Liver (tissue), 9 donors: ENCODE results near the gene CDK16. TPM values are rescaled to one million over a fixed set of nuclear protein-coding genes. Genes with fewer than 3 reads are reported as not detected.

ENCODE experiments used
- DNase-seq: peaks from one replicate; pipeline ENCODE4 v3.0.0-alpha.2; 2017; ENCODE audit warnings: low spot score
- H3K27ac ChIP-seq, 2 donors: one replicate each; pipeline ENCODE4 v1.7.0; 2013; ENCODE audit warnings: inconsistent platforms in 2 of 2, low read length in 2 of 2, control low read depth in 1 of 2, low read depth in 1 of 2, mild to moderate bottlenecking in 1 of 2
- H3K27me3 ChIP-seq, 4 donors: one replicate each; pipeline versions ENCODE4 v1.6.1 to v1.7.0; 2013; ENCODE audit warnings: low read length in 3 of 4, inconsistent platforms in 1 of 4, mild to moderate bottlenecking in 1 of 4, moderate library complexity in 1 of 4; ENCODE audit not compliant: control insufficient read depth in 4 of 4, insufficient read depth in 4 of 4
- H3K36me3 ChIP-seq, 4 donors: one replicate each; pipeline versions ENCODE4 v1.6.1 to v1.7.0; 2013; ENCODE audit warnings: low read length in 3 of 4, mild to moderate bottlenecking in 3 of 4, low read depth in 1 of 4, moderate library complexity in 1 of 4; ENCODE audit not compliant: control insufficient read depth in 4 of 4, insufficient read depth in 3 of 4
- H3K4me1 ChIP-seq, 4 donors: one replicate each; pipeline versions ENCODE4 v1.6.1 to v1.7.0; 2013; ENCODE audit warnings: low read length in 3 of 4, mild to moderate bottlenecking in 3 of 4, moderate library complexity in 1 of 4; ENCODE audit not compliant: control insufficient read depth in 4 of 4, insufficient read depth in 4 of 4
- H3K4me3 ChIP-seq, 3 donors: one replicate each; pipeline versions ENCODE4 v1.6.1 to v1.7.0; 2013; ENCODE audit warnings: low read length in 3 of 3, control low read depth in 1 of 3, low read depth in 1 of 3, mild to moderate bottlenecking in 1 of 3
- H3K9ac ChIP-seq, 2 donors: one replicate each; pipeline ENCODE4 v1.7.0; 2013; ENCODE audit warnings: low read length in 2 of 2, mild to moderate bottlenecking in 2 of 2, moderate library complexity in 2 of 2, control low read depth in 1 of 2, low read depth in 1 of 2
- H3K9me3 ChIP-seq, 4 donors: one replicate each; pipeline versions ENCODE4 v1.6.1 to v1.7.0; 2013; ENCODE audit warnings: low read length in 3 of 4; ENCODE audit not compliant: control insufficient read depth in 4 of 4
- FOXA1 ChIP-seq: IDR thresholded peaks from 2 replicates; pipeline ENCODE4 v1.6.1; 2016; ENCODE audit warnings: antibody characterized with exemption
- FOXA2 ChIP-seq: IDR thresholded peaks from 2 replicates; pipeline ENCODE4 v1.6.1; 2016; ENCODE audit warnings: antibody characterized with exemption
- GABPA ChIP-seq, 2 donors: IDR thresholded peaks in 1 of 2; conservative IDR thresholded peaks in 1 of 2; 2 replicates each; pipeline ENCODE4 v1.6.1; 2016; ENCODE audit warnings: antibody characterized with exemption in 2 of 2, mild to moderate bottlenecking in 1 of 2, moderate library complexity in 1 of 2
- HNF4G ChIP-seq: IDR thresholded peaks from 2 replicates; pipeline ENCODE4 v1.6.1; 2016; ENCODE audit warnings: antibody characterized with exemption
- JUND ChIP-seq, 2 donors: IDR thresholded peaks; 2 replicates each; pipeline ENCODE4 v1.6.1; 2016; ENCODE audit warnings: antibody characterized with exemption in 2 of 2
- NR2F2 ChIP-seq: IDR thresholded peaks from 2 replicates; pipeline ENCODE4 v1.6.1; 2016; ENCODE audit warnings: antibody characterized with exemption
- RAD21 ChIP-seq, 2 donors: IDR thresholded peaks; 2 replicates each; pipeline ENCODE4 v1.6.1; 2016; ENCODE audit warnings: antibody characterized with exemption in 2 of 2, mild to moderate bottlenecking in 2 of 2
- RXRA ChIP-seq, 2 donors: IDR thresholded peaks; 2 replicates each; pipeline ENCODE4 v1.6.1; 2017 to 2018; ENCODE audit warnings: antibody characterized with exemption in 2 of 2, mild to moderate bottlenecking in 1 of 2
- SP1 ChIP-seq: IDR thresholded peaks from 2 replicates; pipeline ENCODE4 v1.6.1; 2018; ENCODE audit warnings: antibody characterized with exemption, mild to moderate bottlenecking
- TAF1 ChIP-seq: conservative IDR thresholded peaks from 2 replicates; pipeline ENCODE4 v1.6.1; 2016; ENCODE audit warnings: antibody characterized with exemption, mild to moderate bottlenecking
- YY1 ChIP-seq: IDR thresholded peaks from 2 replicates; pipeline ENCODE4 v1.6.1; 2016; ENCODE audit warnings: antibody characterized with exemption, mild to moderate bottlenecking
- WGBS: extraction: QIAGEN DNeasy Blood & Tissue Kit; methylation state at CpG from one replicate; pipeline ENCODE4 v1.1.7; 2013; 5-methylcytosine and 5-hydroxymethylcytosine counted together
- polyA plus RNA-seq, 2 donors: library from polyadenylated mRNA; stranded (reverse) in 1 of 2; unstranded in 1 of 2; fragments of 200-250 nt in 1 of 2; fragments of >200 nt in 1 of 2; fragmentation: Nextera tagmentation in 1 of 2; extraction: Ambion mirVana in 1 of 2; gene quantifications; one replicate each; pipeline versions ENCODE4 v1.2.1 to v1.2.3, GENCODE V29; 2013 to 2015
- total RNA-seq, 2 donors: library from RNA; depleted of rRNA; stranded (reverse); fragments of >200 nt; gene quantifications; one replicate each; pipeline ENCODE4 v1.2.3, GENCODE V29; 2014
- TF ChIP-seq, protein P1 (sequence below): IDR thresholded peaks from 2 replicates; pipeline ENCODE4 v1.6.1; 2016; ENCODE audit warnings: antibody characterized with exemption
- TF ChIP-seq, protein P2 (sequence below): IDR thresholded peaks from 2 replicates; pipeline ENCODE4 v1.6.1; 2016; ENCODE audit warnings: antibody characterized with exemption, mild to moderate bottlenecking
- TF ChIP-seq, protein P3 (sequence below): fragments of 150-350 bp; IDR thresholded peaks from 2 replicates; pipeline ENCODE4 v1.5.1; 2017; ENCODE audit warnings: improper control_type of control experiment, low read depth, low read length; ENCODE audit not compliant: missing input control
- donor health status: healthy.
- donor health status: healthy.
- donor health status: healthy.
- donor health status: healthy.
- donor health status: healthy.

Gene CDK16
- total and polyA plus RNA-seq, 4 donors = 10.8 to 31.1 (median 19.9) TPM

DNA sequence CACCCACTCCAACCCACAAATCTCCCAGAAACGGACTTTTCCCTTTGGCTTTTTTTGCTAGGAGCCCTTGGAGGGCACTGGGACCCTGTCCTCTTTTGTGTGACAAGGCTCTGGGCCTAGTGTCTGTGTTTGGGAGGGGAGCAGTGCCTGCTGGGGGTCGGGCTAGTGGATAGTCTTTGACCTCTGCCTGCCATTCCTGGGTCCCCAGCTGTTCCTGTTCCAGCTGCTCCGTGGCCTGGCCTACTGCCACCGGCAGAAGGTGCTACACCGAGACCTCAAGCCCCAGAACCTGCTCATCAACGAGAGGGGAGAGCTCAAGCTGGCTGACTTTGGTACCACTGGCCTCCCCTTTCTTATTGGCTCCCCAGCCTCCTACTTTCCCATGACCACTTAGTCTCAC is 7.6 kb downstream of the CDK16 start:
- Histone ChIP-seq H3K9me3 (no peaks in the 10 kb centered on the region), H3K4me1 (peaks cover 0 to 6% (median 0%) of the 10 kb centered on the region in 4 donors), H3K4me3 (no peak overlapping the region), H3K27ac (no peak overlapping the region), H3K36me3 (peaks cover 11 to 60% (median 29%) of the 10 kb centered on the region in 4 donors), H3K27me3 (no peaks in the 10 kb centered on the region), H3K9ac (no peak overlapping the region)
- no peak for TF ChIP-seq JUND (IDR thresholded peaks at IDR 0.05)
- TF ChIP-seq RAD21 (IDR thresholded peaks at IDR 0.05) = no peak
- TF ChIP-seq, protein P1, sequence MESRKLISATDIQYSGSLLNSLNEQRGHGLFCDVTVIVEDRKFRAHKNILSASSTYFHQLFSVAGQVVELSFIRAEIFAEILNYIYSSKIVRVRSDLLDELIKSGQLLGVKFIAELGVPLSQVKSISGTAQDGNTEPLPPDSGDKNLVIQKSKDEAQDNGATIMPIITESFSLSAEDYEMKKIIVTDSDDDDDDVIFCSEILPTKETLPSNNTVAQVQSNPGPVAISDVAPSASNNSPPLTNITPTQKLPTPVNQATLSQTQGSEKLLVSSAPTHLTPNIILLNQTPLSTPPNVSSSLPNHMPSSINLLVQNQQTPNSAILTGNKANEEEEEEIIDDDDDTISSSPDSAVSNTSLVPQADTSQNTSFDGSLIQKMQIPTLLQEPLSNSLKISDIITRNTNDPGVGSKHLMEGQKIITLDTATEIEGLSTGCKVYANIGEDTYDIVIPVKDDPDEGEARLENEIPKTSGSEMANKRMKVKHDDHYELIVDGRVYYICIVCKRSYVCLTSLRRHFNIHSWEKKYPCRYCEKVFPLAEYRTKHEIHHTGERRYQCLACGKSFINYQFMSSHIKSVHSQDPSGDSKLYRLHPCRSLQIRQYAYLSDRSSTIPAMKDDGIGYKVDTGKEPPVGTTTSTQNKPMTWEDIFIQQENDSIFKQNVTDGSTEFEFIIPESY = no peak
- no peak for TF ChIP-seq TAF1
- TF ChIP-seq, protein P2, sequence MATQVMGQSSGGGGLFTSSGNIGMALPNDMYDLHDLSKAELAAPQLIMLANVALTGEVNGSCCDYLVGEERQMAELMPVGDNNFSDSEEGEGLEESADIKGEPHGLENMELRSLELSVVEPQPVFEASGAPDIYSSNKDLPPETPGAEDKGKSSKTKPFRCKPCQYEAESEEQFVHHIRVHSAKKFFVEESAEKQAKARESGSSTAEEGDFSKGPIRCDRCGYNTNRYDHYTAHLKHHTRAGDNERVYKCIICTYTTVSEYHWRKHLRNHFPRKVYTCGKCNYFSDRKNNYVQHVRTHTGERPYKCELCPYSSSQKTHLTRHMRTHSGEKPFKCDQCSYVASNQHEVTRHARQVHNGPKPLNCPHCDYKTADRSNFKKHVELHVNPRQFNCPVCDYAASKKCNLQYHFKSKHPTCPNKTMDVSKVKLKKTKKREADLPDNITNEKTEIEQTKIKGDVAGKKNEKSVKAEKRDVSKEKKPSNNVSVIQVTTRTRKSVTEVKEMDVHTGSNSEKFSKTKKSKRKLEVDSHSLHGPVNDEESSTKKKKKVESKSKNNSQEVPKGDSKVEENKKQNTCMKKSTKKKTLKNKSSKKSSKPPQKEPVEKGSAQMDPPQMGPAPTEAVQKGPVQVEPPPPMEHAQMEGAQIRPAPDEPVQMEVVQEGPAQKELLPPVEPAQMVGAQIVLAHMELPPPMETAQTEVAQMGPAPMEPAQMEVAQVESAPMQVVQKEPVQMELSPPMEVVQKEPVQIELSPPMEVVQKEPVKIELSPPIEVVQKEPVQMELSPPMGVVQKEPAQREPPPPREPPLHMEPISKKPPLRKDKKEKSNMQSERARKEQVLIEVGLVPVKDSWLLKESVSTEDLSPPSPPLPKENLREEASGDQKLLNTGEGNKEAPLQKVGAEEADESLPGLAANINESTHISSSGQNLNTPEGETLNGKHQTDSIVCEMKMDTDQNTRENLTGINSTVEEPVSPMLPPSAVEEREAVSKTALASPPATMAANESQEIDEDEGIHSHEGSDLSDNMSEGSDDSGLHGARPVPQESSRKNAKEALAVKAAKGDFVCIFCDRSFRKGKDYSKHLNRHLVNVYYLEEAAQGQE = no peak
- TF ChIP-seq FOXA1 = no peak
- TF ChIP-seq, protein P3, sequence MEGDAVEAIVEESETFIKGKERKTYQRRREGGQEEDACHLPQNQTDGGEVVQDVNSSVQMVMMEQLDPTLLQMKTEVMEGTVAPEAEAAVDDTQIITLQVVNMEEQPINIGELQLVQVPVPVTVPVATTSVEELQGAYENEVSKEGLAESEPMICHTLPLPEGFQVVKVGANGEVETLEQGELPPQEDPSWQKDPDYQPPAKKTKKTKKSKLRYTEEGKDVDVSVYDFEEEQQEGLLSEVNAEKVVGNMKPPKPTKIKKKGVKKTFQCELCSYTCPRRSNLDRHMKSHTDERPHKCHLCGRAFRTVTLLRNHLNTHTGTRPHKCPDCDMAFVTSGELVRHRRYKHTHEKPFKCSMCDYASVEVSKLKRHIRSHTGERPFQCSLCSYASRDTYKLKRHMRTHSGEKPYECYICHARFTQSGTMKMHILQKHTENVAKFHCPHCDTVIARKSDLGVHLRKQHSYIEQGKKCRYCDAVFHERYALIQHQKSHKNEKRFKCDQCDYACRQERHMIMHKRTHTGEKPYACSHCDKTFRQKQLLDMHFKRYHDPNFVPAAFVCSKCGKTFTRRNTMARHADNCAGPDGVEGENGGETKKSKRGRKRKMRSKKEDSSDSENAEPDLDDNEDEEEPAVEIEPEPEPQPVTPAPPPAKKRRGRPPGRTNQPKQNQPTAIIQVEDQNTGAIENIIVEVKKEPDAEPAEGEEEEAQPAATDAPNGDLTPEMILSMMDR = no peak
- TF ChIP-seq SP1 = no peak
- TF ChIP-seq FOXA2 = no peak
- no peak for TF ChIP-seq RXRA (IDR thresholded peaks at IDR 0.05)
- TF ChIP-seq YY1 = no peak
- no peak for TF ChIP-seq GABPA (IDR thresholded peaks at IDR 0.05 in 1 of 2, conservative IDR thresholded peaks at IDR 0.05 in 1 of 2)
- DNase-seq = no peak
- WGBS = 90% methylated on average over 6 of the region's 6 CpGs

DNA sequence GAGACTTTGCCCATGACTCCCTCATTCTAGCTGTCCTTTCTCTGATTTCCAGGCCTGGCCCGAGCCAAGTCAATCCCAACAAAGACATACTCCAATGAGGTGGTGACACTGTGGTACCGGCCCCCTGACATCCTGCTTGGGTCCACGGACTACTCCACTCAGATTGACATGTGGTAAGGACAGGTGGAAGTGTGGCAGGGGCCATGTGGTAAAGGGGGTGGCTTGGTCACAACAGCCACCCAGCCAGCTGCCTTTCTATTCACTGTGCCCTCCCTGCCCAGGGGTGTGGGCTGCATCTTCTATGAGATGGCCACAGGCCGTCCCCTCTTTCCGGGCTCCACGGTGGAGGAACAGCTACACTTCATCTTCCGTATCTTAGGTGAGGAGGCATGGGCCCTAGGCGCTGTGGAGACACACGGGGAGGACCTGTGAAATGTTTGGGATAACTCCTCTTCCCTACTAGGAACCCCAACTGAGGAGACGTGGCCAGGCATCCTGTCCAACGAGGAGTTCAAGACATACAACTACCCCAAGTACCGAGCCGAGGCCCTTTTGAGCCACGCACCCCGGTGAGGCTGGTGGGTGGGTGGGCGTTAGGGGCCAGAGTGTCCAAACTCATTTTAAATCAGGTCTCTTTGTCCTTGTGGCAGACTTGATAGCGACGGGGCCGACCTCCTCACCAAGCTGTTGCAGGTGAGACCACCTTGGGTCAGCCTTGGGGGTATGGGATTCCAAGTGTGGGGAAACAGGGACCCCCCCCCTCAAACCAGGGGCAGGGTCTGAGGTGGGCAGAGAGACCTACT is 8.3 kb downstream of the CDK16 start:
- no peak for DNase-seq
- Histone ChIP-seq H3K9me3 (no peaks in the 10 kb centered on the region), H3K9ac (no peak overlapping the region), H3K36me3 (peaks cover 11 to 60% (median 29%) of the 10 kb centered on the region in 4 donors), H3K4me3 (no peak overlapping the region), H3K4me1 (no peaks in the 10 kb centered on the region), H3K27me3 (no peaks in the 10 kb centered on the region), H3K27ac (no peak overlapping the region)
- WGBS = 90% methylated on average over 19 of the region's 19 CpGs
- no peak for TF ChIP-seq FOXA1
- no peak for TF ChIP-seq HNF4G
- TF ChIP-seq RAD21 (IDR thresholded peaks at IDR 0.05) = no peak
- TF ChIP-seq, protein P1 = no peak
- TF ChIP-seq YY1 = no peak
- no peak for TF ChIP-seq RXRA (IDR thresholded peaks at IDR 0.05)
- no peak for TF ChIP-seq JUND (IDR thresholded peaks at IDR 0.05)
- TF ChIP-seq, protein P3 = no peak
- TF ChIP-seq, protein P2 = no peak
- no peak for TF ChIP-seq NR2F2
- no peak for TF ChIP-seq FOXA2
